Measurements from ENCODE around the gene MACF1.
"Not testable (repeated sequence)": the region's sequence is repeated elsewhere in the genome, so short reads cannot be mapped to it uniquely, and the experiment has no call there.

MACF1 gene

DNA sequence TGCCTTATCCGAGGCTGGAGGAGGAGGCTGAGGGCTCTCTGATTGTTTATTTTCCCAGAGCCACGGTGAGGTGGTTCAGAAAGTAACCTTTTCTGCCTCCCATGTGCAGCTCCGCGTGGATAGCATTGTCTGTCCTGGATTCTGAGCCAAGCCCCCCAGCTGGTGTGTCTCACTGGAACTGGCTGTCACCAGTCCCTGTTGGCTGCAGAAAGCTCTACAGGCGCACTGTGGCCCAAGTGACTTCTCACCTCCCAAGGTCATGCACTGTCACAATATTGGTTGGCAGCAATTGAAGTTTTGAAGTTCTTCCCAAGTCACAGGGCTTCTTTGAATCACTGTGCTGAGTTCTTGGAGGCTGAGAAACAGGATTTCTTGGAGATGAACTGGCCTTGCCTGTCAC lies 295.2 kb downstream of the MACF1 start:
- H3K4me3 ChIP-seq (ENCODE audit: low read depth, low read length), result no peak overlapping the region
- in situ Hi-C loops (cut with HindIII; ENCODE audit: low pct_ligation_motif_present, low sequenced_read_pairs), result no loop called here
- TF ChIP-seq CTCF (IDR thresholded peaks at IDR 0.05; ENCODE audit: low read depth, low read length, missing control alignments), result no peak
- H3K27ac ChIP-seq, result no peak overlapping the region
- no peaks in the 10 kb centered on the region for H3K27me3 ChIP-seq (replicated peaks)
- DNase-seq, result no peak
- no peaks in the 10 kb centered on the region for H3K36me3 ChIP-seq (replicated peaks)

DNA sequence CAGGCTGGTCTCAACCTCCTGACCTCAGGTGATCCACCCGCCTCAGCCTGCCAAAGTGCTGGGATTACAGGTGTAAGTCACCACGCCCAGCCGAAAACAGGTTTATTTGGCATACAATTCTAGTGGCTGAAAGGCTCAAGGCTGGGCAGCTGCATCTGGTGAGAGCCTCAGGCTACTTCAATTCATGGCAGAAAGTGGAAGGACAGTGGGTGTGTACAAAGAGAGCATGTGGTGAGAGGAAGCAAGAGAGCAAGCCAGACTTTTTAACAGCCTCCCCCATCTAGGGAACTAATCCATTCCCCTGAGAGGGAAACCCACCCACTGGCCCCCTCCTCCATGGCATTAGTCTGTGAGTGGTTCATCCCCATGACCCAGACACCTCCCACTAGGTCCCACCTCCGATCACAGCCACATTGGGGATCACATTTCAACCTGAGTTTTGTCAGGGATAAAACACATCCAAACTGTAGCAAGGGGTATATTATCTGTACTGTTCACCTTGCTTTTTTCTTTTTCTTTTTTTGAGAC lies 296.4 kb downstream of the MACF1 start:
- no peak for TF ChIP-seq CTCF (IDR thresholded peaks at IDR 0.05; ENCODE audit: low read depth, low read length, missing control alignments)
- H3K36me3 ChIP-seq (replicated peaks), result no peaks in the 10 kb centered on the region
- in situ Hi-C loops (cut with HindIII; ENCODE audit: low pct_ligation_motif_present, low sequenced_read_pairs), result no loop called here
- no peak overlapping the region for H3K27ac ChIP-seq
- H3K4me3 ChIP-seq (ENCODE audit: low read depth, low read length), result no peak overlapping the region
- no peaks in the 10 kb centered on the region for H3K27me3 ChIP-seq (replicated peaks)
- DNase-seq, result no peak

GRCh38 chr1:39501666-39502065 lies 297.2 kb downstream of the MACF1 start:
- no peak overlapping the region for H3K27ac ChIP-seq
- in situ Hi-C loops (cut with HindIII; ENCODE audit: low pct_ligation_motif_present, low sequenced_read_pairs), result no loop called here
- DNase-seq, result no peak
- H3K36me3 ChIP-seq (replicated peaks), result no peaks in the 10 kb centered on the region
- H3K27me3 ChIP-seq (replicated peaks), result no peaks in the 10 kb centered on the region
- H3K4me3 ChIP-seq (ENCODE audit: low read depth, low read length), result no peak overlapping the region
- no peak for TF ChIP-seq CTCF (IDR thresholded peaks at IDR 0.05; ENCODE audit: low read depth, low read length, missing control alignments)

DNA sequence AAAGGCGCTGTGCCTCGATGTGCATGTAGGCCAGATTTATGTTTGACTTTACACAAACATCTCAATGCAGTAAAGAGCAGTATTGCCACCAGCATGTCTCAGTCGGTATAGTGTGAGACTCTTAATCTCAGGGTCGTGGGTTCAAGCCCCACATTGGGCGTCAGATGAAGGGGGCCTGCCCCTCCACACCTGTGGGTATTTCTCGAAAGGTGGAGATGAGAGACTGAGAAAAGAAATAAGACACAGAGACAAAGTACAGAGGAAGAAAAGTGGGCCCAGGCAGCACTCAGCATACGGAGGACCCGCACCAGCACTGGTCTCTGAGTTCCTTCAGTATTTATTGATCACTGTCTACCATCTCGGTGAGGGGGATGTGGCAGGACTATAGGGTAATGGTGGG lies 299.9 kb downstream of the MACF1 start:
- in situ Hi-C loops (cut with HindIII; ENCODE audit: low pct_ligation_motif_present, low sequenced_read_pairs); H3K4me3 ChIP-seq (ENCODE audit: low read depth, low read length): not testable (repeated sequence)

GRCh38 chr1:39505289-39505688 lies 300.8 kb downstream of the MACF1 start:
- in situ Hi-C loops (cut with HindIII; ENCODE audit: low pct_ligation_motif_present, low sequenced_read_pairs), result no loop called here
- Histone ChIP-seq H3K4me3 (ENCODE audit: low read depth, low read length) (no peak overlapping the region), H3K27ac (no peak overlapping the region), H3K27me3 (replicated peaks) (no peaks in the 10 kb centered on the region), H3K36me3 (replicated peaks) (no peaks in the 10 kb centered on the region)
- no peak for DNase-seq
- no peak for TF ChIP-seq CTCF (IDR thresholded peaks at IDR 0.05; ENCODE audit: low read depth, low read length, missing control alignments)

More for the DNA sequence above, 299.9 kb downstream of the MACF1 start:
- DNase-seq; H3K27me3 ChIP-seq (replicated peaks); H3K27ac ChIP-seq; H3K36me3 ChIP-seq (replicated peaks): not testable (repeated sequence)

DNA sequence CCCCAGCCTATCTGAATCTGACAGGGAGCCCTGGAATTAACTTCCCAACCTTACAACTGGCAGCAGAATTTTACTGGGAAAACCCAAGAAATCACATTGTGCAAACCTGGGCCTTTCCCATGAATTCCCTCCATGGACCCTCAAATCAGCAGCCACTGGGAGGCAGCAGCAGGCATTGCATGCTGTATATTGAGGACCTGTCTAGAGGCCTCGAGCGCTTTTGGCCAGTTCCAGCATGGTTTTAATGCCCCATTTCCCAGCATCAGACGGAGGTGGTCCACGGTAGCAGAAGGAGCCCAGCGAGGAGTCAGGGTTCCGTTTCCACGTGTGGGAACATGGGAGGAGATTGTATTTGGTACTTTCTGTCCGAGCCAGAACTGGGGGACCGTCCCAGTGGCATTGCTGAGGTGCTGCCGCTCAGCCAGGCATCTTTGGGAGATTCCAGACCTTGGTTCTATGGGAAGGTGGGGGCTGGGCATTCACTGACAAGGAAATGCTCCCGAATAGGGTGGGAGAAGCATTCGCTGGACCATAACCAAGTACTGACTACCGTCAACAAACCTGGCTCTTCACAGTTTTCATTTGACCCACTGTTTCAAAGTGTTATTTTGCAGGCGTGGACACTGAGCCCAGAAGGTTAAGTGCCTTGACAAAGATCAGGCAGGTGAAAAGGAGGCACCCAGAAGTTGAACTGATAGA lies 302.9 kb downstream of the MACF1 start:
- H3K4me3 ChIP-seq (ENCODE audit: low read depth, low read length), result no peak overlapping the region
- no peak overlapping the region for H3K27ac ChIP-seq
- no peaks in the 10 kb centered on the region for H3K36me3 ChIP-seq (replicated peaks)
- TF ChIP-seq CTCF (IDR thresholded peaks at IDR 0.05; ENCODE audit: low read depth, low read length, missing control alignments), result peak; percentile 70
- no peak for DNase-seq
- H3K27me3 ChIP-seq (replicated peaks), result no peaks in the 10 kb centered on the region
- in situ Hi-C loops (cut with HindIII; ENCODE audit: low pct_ligation_motif_present, low sequenced_read_pairs), result no loop called here
